A673 (cell line): Measurements from ENCODE around the gene LARP4B.

Experiments used
- CTCF ChIP-seq: fragments of 300-800, 200-600 bp; sonication (generic); conservative IDR thresholded peaks from 2 replicates; pipeline ENCODE4 v1.5.1; 2017; ENCODE audit warnings: low read depth, mild to moderate bottlenecking, antibody characterized with exemption, low read length, moderate library complexity, mixed read lengths
- EZH2 ChIP-seq: fragments of 200-600 bp; sonication (generic); IDR thresholded peaks from 2 replicates; pipeline ENCODE4 v1.6.1; 2017; ENCODE audit warnings: borderline replicate concordance, low read depth, mild to moderate bottlenecking, mixed read lengths, antibody characterized with exemption, low read length; ENCODE audit not compliant: poor library complexity, severe bottlenecking

- TF ChIP-seq CTCF (peak; percentile 48), EZH2 (no peak)
Measured at GRCh38 chr10:794382-794956, 137.0 kb downstream of the LARP4B start.
